NB4 (cell line): ENCODE data around the gene CXXC1.

ENCODE experiments used
- MAX ChIP-seq: IDR thresholded peaks from 2 replicates; pipeline ENCODE4 v1.6.1; 2011; ENCODE audit warnings: low read depth, low read length
- POLR2A ChIP-seq: IDR thresholded peaks from 2 replicates; pipeline ENCODE4 v1.6.1; 2011; ENCODE audit warnings: mild to moderate bottlenecking; ENCODE audit not compliant: insufficient read length; ENCODE audit errors: extremely low read depth
- TF ChIP-seq, protein P1 (sequence below): IDR thresholded peaks from one replicate; pipeline ENCODE4 v1.5.1; 2012; ENCODE audit warnings: low read depth, low read length

GRCh38 chr18:50311650-50312049 lies 24.2 kb upstream of the CXXC1 start:
- no peak for TF ChIP-seq POLR2A
- TF ChIP-seq, protein P1, sequence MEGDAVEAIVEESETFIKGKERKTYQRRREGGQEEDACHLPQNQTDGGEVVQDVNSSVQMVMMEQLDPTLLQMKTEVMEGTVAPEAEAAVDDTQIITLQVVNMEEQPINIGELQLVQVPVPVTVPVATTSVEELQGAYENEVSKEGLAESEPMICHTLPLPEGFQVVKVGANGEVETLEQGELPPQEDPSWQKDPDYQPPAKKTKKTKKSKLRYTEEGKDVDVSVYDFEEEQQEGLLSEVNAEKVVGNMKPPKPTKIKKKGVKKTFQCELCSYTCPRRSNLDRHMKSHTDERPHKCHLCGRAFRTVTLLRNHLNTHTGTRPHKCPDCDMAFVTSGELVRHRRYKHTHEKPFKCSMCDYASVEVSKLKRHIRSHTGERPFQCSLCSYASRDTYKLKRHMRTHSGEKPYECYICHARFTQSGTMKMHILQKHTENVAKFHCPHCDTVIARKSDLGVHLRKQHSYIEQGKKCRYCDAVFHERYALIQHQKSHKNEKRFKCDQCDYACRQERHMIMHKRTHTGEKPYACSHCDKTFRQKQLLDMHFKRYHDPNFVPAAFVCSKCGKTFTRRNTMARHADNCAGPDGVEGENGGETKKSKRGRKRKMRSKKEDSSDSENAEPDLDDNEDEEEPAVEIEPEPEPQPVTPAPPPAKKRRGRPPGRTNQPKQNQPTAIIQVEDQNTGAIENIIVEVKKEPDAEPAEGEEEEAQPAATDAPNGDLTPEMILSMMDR = no peak
- TF ChIP-seq MAX = no peak
